H1 (cell line): ENCODE measurements around the gene ADM2. TPM values are rescaled to one million over a fixed set of nuclear protein-coding genes. Genes with fewer than 3 reads are reported as not detected.

ENCODE experiments used
- CTCF ChIA-PET: fragments of 300-600 bp; sonication (Branson Sonifier 250); formaldehyde crosslinking; loops from one replicate; lab custom pipeline; 2021; ENCODE audit not compliant: partially characterized antibody; lab: Charles Lee
- POLR2A ChIA-PET: fragments of 300-600 bp; sonication (Branson Sonifier 250); formaldehyde crosslinking; loops from one replicate; lab custom pipeline; 2021; ENCODE audit warnings: inconsistent platforms; ENCODE audit not compliant: partially characterized antibody; lab: Charles Lee
- DNase-seq, 2 experiments: peaks; one replicate each; pipeline versions ENCODE4 v3.0.0 to v3.0.0-alpha.2; 2010 to 2022; ENCODE audit warnings: low spot score in 2 of 2, low read depth in 1 of 2, mixed read lengths in 1 of 2
- FAIRE-seq: peaks from 2 replicates; lab custom pipeline; 2011; peaks lifted over from hg19 to GRCh38; lab: Jason Lieb, UNC
- H2AFZ ChIP-seq: 2 replicates; pipeline ENCODE4 v1.8.1; 2012; ENCODE audit warnings: low read length, inconsistent platforms
- H2AK5ac ChIP-seq: 2 replicates; pipeline ENCODE4 v1.6.1; 2013; ENCODE audit warnings: low read depth, low read length
- H2BK120ac ChIP-seq: replicated peaks from 2 replicates; pipeline ENCODE3; 2013; ENCODE audit warnings: low read depth, low read length, inconsistent platforms
- H2BK12ac ChIP-seq: 2 replicates; pipeline ENCODE4 v1.6.1; 2013; ENCODE audit warnings: low read depth, low read length
- H2BK15ac ChIP-seq: 2 replicates; pipeline ENCODE4 v1.6.1; 2013; ENCODE audit warnings: low read length
- H2BK20ac ChIP-seq: 2 replicates; pipeline ENCODE4 v1.6.1; 2013; ENCODE audit warnings: low read length
- H2BK5ac ChIP-seq: 2 replicates; pipeline ENCODE4 v1.6.1; 2013; ENCODE audit warnings: low read depth, low read length
- H3K14ac ChIP-seq: 2 replicates; pipeline ENCODE4 v1.6.1; 2013; ENCODE audit warnings: inconsistent platforms; ENCODE audit not compliant: insufficient read length
- H3K18ac ChIP-seq: 2 replicates; pipeline ENCODE4 v1.6.1; 2013; ENCODE audit warnings: low read length; ENCODE audit errors: extremely low read depth
- H3K23ac ChIP-seq: 2 replicates; pipeline ENCODE4 v1.6.1; 2013; ENCODE audit warnings: inconsistent platforms; ENCODE audit not compliant: insufficient read length
- H3K23me2 ChIP-seq: 2 replicates; pipeline ENCODE4 v1.6.1; 2013; ENCODE audit warnings: low read depth, low read length
- H3K27ac ChIP-seq: 2 replicates; pipeline ENCODE4 v1.6.1; 2011; ENCODE audit warnings: low read depth, low read length, inconsistent platforms
- H3K27me3 ChIP-seq, 4 experiments: replicated peaks in 1 of 4; 1 replicate in 1 of 4; 2 replicates in 3 of 4; pipeline versions ENCODE4 v1.6.1 to v1.8.1; 2011 to 2013; ENCODE audit warnings: low read length in 3 of 4, mild to moderate bottlenecking in 3 of 4, inconsistent platforms in 2 of 4, mixed read lengths in 2 of 4, moderate library complexity in 1 of 4; ENCODE audit not compliant: control insufficient read depth in 3 of 4, insufficient read depth in 3 of 4; ENCODE audit errors: extremely low read depth in 1 of 4
- H3K36me3 ChIP-seq, 4 experiments: 2 replicates each; pipeline versions ENCODE4 v1.6.1 to v1.8.1; 2011 to 2013; ENCODE audit warnings: mild to moderate bottlenecking in 4 of 4, low read length in 3 of 4, moderate library complexity in 2 of 4, control low read depth in 1 of 4, inconsistent platforms in 1 of 4; ENCODE audit not compliant: insufficient read depth in 4 of 4, control insufficient read depth in 2 of 4
- H3K4ac ChIP-seq: replicated peaks from 2 replicates; pipeline ENCODE3; 2013; ENCODE audit warnings: low read length, low read depth, mixed read lengths, inconsistent platforms; ENCODE audit not compliant: insufficient read length
- H3K4me1 ChIP-seq, 4 experiments: replicated peaks in 1 of 4; 1 replicate in 1 of 4; 2 replicates in 3 of 4; pipeline versions ENCODE4 v1.6.1 to v1.8.1; 2011 to 2013; ENCODE audit warnings: low read length in 3 of 4, inconsistent platforms in 2 of 4, mixed read lengths in 1 of 4; ENCODE audit not compliant: insufficient read depth in 4 of 4, control insufficient read depth in 3 of 4
- H3K4me2 ChIP-seq, 2 experiments: 2 replicates each; pipeline versions ENCODE4 v1.6.1 to v1.8.1; 2011 to 2013; ENCODE audit warnings: low read depth in 2 of 2, low read length in 2 of 2, control low read depth in 1 of 2, inconsistent platforms in 1 of 2, mild to moderate bottlenecking in 1 of 2; ENCODE audit not compliant: insufficient read depth in 1 of 2
- H3K4me3 ChIP-seq, 4 experiments: fragments of 200-600, 300-600 bp in 1 of 4; sonication (generic), shearing (Covaris generic), sonication (Bioruptor Twin) in 1 of 4; 2 replicates each; pipeline versions ENCODE4 v1.5.1 to v1.8.1; 2011 to 2016; ENCODE audit warnings: low read length in 4 of 4, low read depth in 3 of 4, control low read depth in 2 of 4, inconsistent platforms in 2 of 4, mild to moderate bottlenecking in 2 of 4, mixed read lengths in 1 of 4, moderate library complexity in 1 of 4; ENCODE audit not compliant: insufficient read depth in 2 of 4; ENCODE audit errors: extremely low read depth in 1 of 4
- H3K56ac ChIP-seq: replicated peaks from 2 replicates; pipeline ENCODE3; 2013; ENCODE audit warnings: low read depth, mild to moderate bottlenecking, mixed read lengths, low read length, inconsistent platforms; ENCODE audit not compliant: insufficient read length
- H3K79me1 ChIP-seq: 2 replicates; pipeline ENCODE4 v1.6.1; 2013; ENCODE audit warnings: low read depth, low read length, control low read depth
- H3K79me2 ChIP-seq, 2 experiments: 2 replicates each; pipeline versions ENCODE4 v1.6.1 to v1.8.1; 2012 to 2013; ENCODE audit warnings: low read length in 2 of 2, mild to moderate bottlenecking in 2 of 2, inconsistent platforms in 1 of 2; ENCODE audit not compliant: insufficient read depth in 2 of 2, control insufficient read depth in 1 of 2
- H3K9ac ChIP-seq, 4 experiments: replicated peaks in 1 of 4; 1 replicate in 1 of 4; 2 replicates in 3 of 4; pipeline versions ENCODE4 v1.6.1 to v1.8.1; 2011 to 2013; ENCODE audit warnings: low read depth in 3 of 4, low read length in 3 of 4, control low read depth in 2 of 4, mild to moderate bottlenecking in 2 of 4, moderate library complexity in 2 of 4, inconsistent platforms in 1 of 4; ENCODE audit errors: extremely low read depth in 1 of 4
- H3K9me3 ChIP-seq, 2 experiments: 2 replicates each; pipeline versions ENCODE4 v1.6.1 to v1.8.1; 2012 to 2013; ENCODE audit warnings: mild to moderate bottlenecking in 2 of 2, moderate library complexity in 2 of 2, control low read depth in 1 of 2, inconsistent platforms in 1 of 2, low read depth in 1 of 2, low read length in 1 of 2, mixed read lengths in 1 of 2; ENCODE audit not compliant: insufficient read depth in 2 of 2
- H4K20me1 ChIP-seq, 2 experiments: replicated peaks in 1 of 2; 2 replicates each; pipeline versions ENCODE3 to v1.8.1; 2011 to 2013; ENCODE audit warnings: inconsistent platforms in 2 of 2, low read length in 2 of 2, mild to moderate bottlenecking in 1 of 2; ENCODE audit not compliant: insufficient read depth in 2 of 2, control insufficient read depth in 1 of 2
- H4K5ac ChIP-seq: 2 replicates; pipeline ENCODE4 v1.6.1; 2013; ENCODE audit warnings: low read length, low read depth, mixed read lengths, inconsistent platforms; ENCODE audit not compliant: insufficient read length
- H4K8ac ChIP-seq: 2 replicates; pipeline ENCODE4 v1.8.0; 2013; ENCODE audit warnings: mild to moderate bottlenecking, moderate library complexity, low read length, inconsistent platforms; ENCODE audit not compliant: insufficient read depth; ENCODE audit errors: extremely low read depth
- H4K91ac ChIP-seq: replicated peaks from 2 replicates; pipeline ENCODE3; 2013; ENCODE audit warnings: low read length, mixed read lengths, inconsistent platforms; ENCODE audit not compliant: insufficient read length
- CBX5 ChIP-seq: fragments of 300-800, 300-1000 bp; sonication (generic); IDR thresholded peaks from 2 replicates; pipeline ENCODE4 v1.7.1; 2016; ENCODE audit warnings: antibody characterized with exemption, low read length, low read depth
- CEBPB ChIP-seq: IDR thresholded peaks from 2 replicates; pipeline ENCODE4 v1.6.1; 2012; ENCODE audit warnings: low read depth, low read length
- CHD1 ChIP-seq: IDR thresholded peaks from 2 replicates; pipeline ENCODE4 v1.6.1; 2012; ENCODE audit warnings: low read depth, low read length, improper control_type of control experiment
- CHD2 ChIP-seq: IDR thresholded peaks from 2 replicates; pipeline ENCODE4 v1.6.1; 2012; ENCODE audit warnings: low read length, improper control_type of control experiment
- CREB1 ChIP-seq: IDR thresholded peaks from 2 replicates; pipeline ENCODE4 v1.6.1; 2012; ENCODE audit warnings: inconsistent platforms
- E2F6 ChIP-seq: IDR thresholded peaks from 2 replicates; pipeline ENCODE4 v1.6.1; 2012; ENCODE audit warnings: inconsistent platforms
- FOSL1 ChIP-seq: IDR thresholded peaks from 2 replicates; pipeline ENCODE4 v1.6.1; 2011; ENCODE audit warnings: mild to moderate bottlenecking, low read depth, low read length, moderate library complexity; ENCODE audit not compliant: insufficient read depth
- KDM4A ChIP-seq: IDR thresholded peaks from one replicate; pipeline ENCODE4 v1.7.1; 2012; ENCODE audit warnings: low read depth, mild to moderate bottlenecking, moderate library complexity, low read length, inconsistent platforms; ENCODE audit not compliant: severe bottlenecking
- RFX5 ChIP-seq: IDR thresholded peaks from 2 replicates; pipeline ENCODE4 v1.6.1; 2011; ENCODE audit warnings: low read depth, low read length, improper control_type of control experiment, borderline replicate concordance
- SAP30 ChIP-seq: fragments of 300-600 bp; sonication (generic); IDR thresholded peaks from 2 replicates; pipeline ENCODE4 v1.7.1; 2012; ENCODE audit warnings: low read length, moderate library complexity, mild to moderate bottlenecking, inconsistent platforms; ENCODE audit not compliant: insufficient read depth, insufficient replicate concordance
- SP1 ChIP-seq: IDR thresholded peaks from 2 replicates; pipeline ENCODE4 v1.6.1; 2011; ENCODE audit warnings: low read depth, low read length
- SP2 ChIP-seq: IDR thresholded peaks from 2 replicates; pipeline ENCODE4 v1.6.1; 2012; ENCODE audit warnings: mild to moderate bottlenecking, low read length, inconsistent platforms
- TEAD4 ChIP-seq: IDR thresholded peaks from 2 replicates; pipeline ENCODE4 v1.6.1; 2012; ENCODE audit warnings: low read depth, low read length, inconsistent platforms, mixed read lengths
- WGBS, 2 experiments: shearing (Covaris generic) in 1 of 2; methylation state at CpG; one replicate each; pipeline versions ENCODE4 v1.1.6 to v1.1.7; 2013 to 2015; ENCODE audit warnings: low lambda C conversion rate in 2 of 2, mixed read lengths in 2 of 2, inconsistent platforms in 1 of 2, low coverage in 1 of 2, missing lambda C conversion rate in 1 of 2; ENCODE audit not compliant: insufficient replicate concordance in 2 of 2, insufficient coverage in 1 of 2, insufficient read length in 1 of 2; ENCODE audit errors: extremely low coverage in 1 of 2, missing lambda C conversion rate in 1 of 2; 5-methylcytosine and 5-hydroxymethylcytosine counted together
- polyA plus RNA-seq, 7 experiments: library from polyadenylated mRNA; depleted of rRNA in 3 of 7; stranded (reverse) in 5 of 7; unstranded in 2 of 7; fragments of >200 nt in 5 of 7; fragments of 200-250 nt in 2 of 7; gene quantifications; 1 replicate in 5 of 7; 2 replicates in 1 of 7; 4 replicates in 1 of 7; pipeline versions ENCODE4 v1.2.1 to v1.2.3, GENCODE V29; 2011 to 2013; ENCODE audit warnings: missing spikeins in 2 of 7, mixed read lengths in 2 of 7
- total RNA-seq: library from RNA; stranded (reverse); fragmentation: NEBNext Ultra II Directional; extraction: Animal tissue kit (Norgen Biotek cat#: 25700); gene quantifications from 2 replicates; pipeline ENCODE4 v1.2.1, GENCODE V29; 2021

The ADM2 gene
- total and polyA plus RNA-seq, 2 of the 8 experiments (the other 6 are each of a cell fraction or from before 2014, with no cell fraction given): 3.3 to 7.5 TPM

GRCh38 chr22:50522208-50522805 lies 41.0 kb downstream of the ADM2 start:
- Histone ChIP-seq H2AFZ (no peak overlapping the region), H4K20me1 (peaks cover 4 to 18% of the 10 kb centered on the region in 2 experiments), H3K79me1 (no peaks in the 10 kb centered on the region), H2AK5ac (no peak overlapping the region), H4K5ac (no peak overlapping the region), H2BK120ac (no peak overlapping the region), H3K14ac (no peak overlapping the region), H3K9ac (no peak overlapping the region), H2BK12ac (no peak overlapping the region), H2BK5ac (no peak overlapping the region), H2BK15ac (no peak overlapping the region), H3K23me2 (peaks cover 17% of the 10 kb centered on the region; the same call in 1 of the 2 replicates), H3K4me1 (peaks cover 0 to 9% (median 5%) of the 10 kb centered on the region in 4 experiments; a peak in 5 of 7 replicates), H3K4me2 (no peak overlapping the region), H3K9me3 (no peaks in the 10 kb centered on the region), H3K23ac (no peak overlapping the region), H4K91ac (no peak overlapping the region), H3K79me2 (no peaks in the 10 kb centered on the region), H3K27ac (no peak overlapping the region), H3K18ac (no peak overlapping the region), H4K8ac (no peak overlapping the region), H3K27me3 (peaks cover 0 to 7% (median 3%) of the 10 kb centered on the region in 4 experiments; a peak in 4 of 7 replicates), H3K4ac (no peak overlapping the region), H3K36me3 (peaks cover 4 to 25% (median 19%) of the 10 kb centered on the region in 4 experiments; a peak in 7 of 8 replicates), H3K56ac (no peak overlapping the region), H2BK20ac (no peak overlapping the region), H3K4me3 (no peak overlapping the region)
- 87% methylated on average over 11 of the region's 15 CpGs; no CpG with 5 or more reads in 1 of the 2 experiments for WGBS, 2 experiments
- FAIRE-seq (no peak), DNase-seq (no peak)
- ChIA-PET POLR2A (interaction anchor here (1.0 to 1.7 kb wide), 2 partner anchors 14 to 56 kb away, joined by 3 to 9 read pairs; partner anchors contain the start of genes LMF2 and NCAPH2), CTCF (interaction anchor here (0.6 to 1.5 kb wide), 7 partner anchors 13 to 798 kb away, joined by 3 to 4 read pairs (median 3); no protein-coding TSS in a partner anchor)
- TF ChIP-seq KDM4A (no peak), CEBPB (no peak), TEAD4 (no peak), CREB1 (no peak), E2F6 (no peak), CHD1 (no peak), SP1 (no peak), CHD2 (no peak), SP2 (no peak), SAP30 (no peak), CBX5 (no peak), FOSL1 (no peak), RFX5 (no peak)
